Lung (tissue), 12 donors: Measurements from ENCODE around the gene ARHGAP29. TPM values are rescaled to one million over a fixed set of nuclear protein-coding genes. Genes with fewer than 3 reads are reported as not detected.

ENCODE experiments used
- ATAC-seq: fragments of 200-7000 bp; cut with Tn5 transposase; one replicate; pipeline ENCODE4 v1.9.1; 2020; ENCODE audit warnings: moderate number of reproducible peaks; ENCODE audit not compliant: insufficient read depth, low FRiP score
- DNase-seq, 3 donors: peaks; one replicate each; pipeline ENCODE4 v3.0.0-alpha.2; 2013 to 2017
- H3K27ac ChIP-seq, 2 donors: one replicate each; pipeline ENCODE4 v1.5.1; 2013; ENCODE audit warnings: mild to moderate bottlenecking in 2 of 2, moderate library complexity in 2 of 2, control low read depth in 1 of 2, inconsistent platforms in 1 of 2, low read depth in 1 of 2, low read length in 1 of 2
- H3K27me3 ChIP-seq, 3 donors: one replicate each; pipeline ENCODE4 v1.5.1; 2013; ENCODE audit warnings: low read length in 2 of 3; ENCODE audit not compliant: control insufficient read depth in 3 of 3, insufficient read depth in 3 of 3
- H3K36me3 ChIP-seq, 4 donors: one replicate each; pipeline ENCODE4 v1.5.1; 2013; ENCODE audit warnings: low read length in 4 of 4, mild to moderate bottlenecking in 1 of 4, moderate library complexity in 1 of 4; ENCODE audit not compliant: control insufficient read depth in 4 of 4, insufficient read depth in 4 of 4
- H3K4me1 ChIP-seq, 5 donors: one replicate each; pipeline ENCODE4 v1.5.1; 2013; ENCODE audit warnings: low read length in 5 of 5, mild to moderate bottlenecking in 2 of 5, moderate library complexity in 1 of 5; ENCODE audit not compliant: control insufficient read depth in 5 of 5, insufficient read depth in 5 of 5
- H3K4me3 ChIP-seq: one replicate; pipeline ENCODE4 v1.5.1; 2013; ENCODE audit warnings: mild to moderate bottlenecking, control low read depth, moderate library complexity
- H3K9ac ChIP-seq, 2 donors: one replicate each; pipeline ENCODE4 v1.5.1; 2013; ENCODE audit warnings: low read length in 2 of 2, control low read depth in 1 of 2; ENCODE audit not compliant: insufficient read depth in 1 of 2
- H3K9me3 ChIP-seq, 4 donors: one replicate each; pipeline ENCODE4 v1.5.1; 2013; ENCODE audit warnings: low read length in 3 of 4, mild to moderate bottlenecking in 1 of 4, moderate library complexity in 1 of 4; ENCODE audit not compliant: control insufficient read depth in 4 of 4, insufficient read depth in 3 of 4
- WGBS, 2 donors: extraction: QIAGEN DNeasy Blood & Tissue Kit; methylation state at CpG; one replicate each; pipeline ENCODE4 v1.1.7; 2013; 5-methylcytosine and 5-hydroxymethylcytosine counted together
- polyA plus RNA-seq, 2 donors: library from polyadenylated mRNA; stranded (reverse); fragments of 200-250 nt; gene quantifications; one replicate each; pipeline ENCODE4 v1.2.1, GENCODE V29; 2013
- total RNA-seq, 2 donors: library from RNA; depleted of rRNA in 1 of 2; stranded (reverse); fragments of >200 nt in 1 of 2; gene quantifications; one replicate each; pipeline ENCODE4 v1.2.1, GENCODE V29; 2014 to 2021
- TF ChIP-seq, protein P1 (sequence below): IDR thresholded peaks from 2 replicates; pipeline ENCODE4 v1.5.1; 2012; ENCODE audit warnings: mild to moderate bottlenecking; ENCODE audit errors: control extremely low read depth, extremely low read depth
- donor health status: control.
- donor health status: control.
- donor health status: Bipolar disorder and iron deficiency.
- donor health status: healthy.
- donor health status: DM: yes; HTN: yes; CAD: no.

Gene ARHGAP29
- total and polyA plus RNA-seq, 4 donors: 13.3 to 144 (median 30.4) TPM

GRCh38 chr1:94209425-94209824 is 28.0 kb downstream of the ARHGAP29 start:
- H3K4me1 ChIP-seq: peaks cover 0 to 4% (median 0%) of the 10 kb centered on the region in 5 donors
- H3K36me3 ChIP-seq: peaks cover 0 to 4% (median 1%) of the 10 kb centered on the region in 4 donors
- ATAC-seq (no peak), DNase-seq (no peak)
- no peak overlapping the region for H3K9ac ChIP-seq
- H3K27me3 ChIP-seq: no peaks in the 10 kb centered on the region
- no peaks in the 10 kb centered on the region for H3K9me3 ChIP-seq
- no peak overlapping the region for H3K27ac ChIP-seq
- no peak overlapping the region for H3K4me3 ChIP-seq
- TF ChIP-seq, protein P1, sequence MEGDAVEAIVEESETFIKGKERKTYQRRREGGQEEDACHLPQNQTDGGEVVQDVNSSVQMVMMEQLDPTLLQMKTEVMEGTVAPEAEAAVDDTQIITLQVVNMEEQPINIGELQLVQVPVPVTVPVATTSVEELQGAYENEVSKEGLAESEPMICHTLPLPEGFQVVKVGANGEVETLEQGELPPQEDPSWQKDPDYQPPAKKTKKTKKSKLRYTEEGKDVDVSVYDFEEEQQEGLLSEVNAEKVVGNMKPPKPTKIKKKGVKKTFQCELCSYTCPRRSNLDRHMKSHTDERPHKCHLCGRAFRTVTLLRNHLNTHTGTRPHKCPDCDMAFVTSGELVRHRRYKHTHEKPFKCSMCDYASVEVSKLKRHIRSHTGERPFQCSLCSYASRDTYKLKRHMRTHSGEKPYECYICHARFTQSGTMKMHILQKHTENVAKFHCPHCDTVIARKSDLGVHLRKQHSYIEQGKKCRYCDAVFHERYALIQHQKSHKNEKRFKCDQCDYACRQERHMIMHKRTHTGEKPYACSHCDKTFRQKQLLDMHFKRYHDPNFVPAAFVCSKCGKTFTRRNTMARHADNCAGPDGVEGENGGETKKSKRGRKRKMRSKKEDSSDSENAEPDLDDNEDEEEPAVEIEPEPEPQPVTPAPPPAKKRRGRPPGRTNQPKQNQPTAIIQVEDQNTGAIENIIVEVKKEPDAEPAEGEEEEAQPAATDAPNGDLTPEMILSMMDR: no peak

DNA sequence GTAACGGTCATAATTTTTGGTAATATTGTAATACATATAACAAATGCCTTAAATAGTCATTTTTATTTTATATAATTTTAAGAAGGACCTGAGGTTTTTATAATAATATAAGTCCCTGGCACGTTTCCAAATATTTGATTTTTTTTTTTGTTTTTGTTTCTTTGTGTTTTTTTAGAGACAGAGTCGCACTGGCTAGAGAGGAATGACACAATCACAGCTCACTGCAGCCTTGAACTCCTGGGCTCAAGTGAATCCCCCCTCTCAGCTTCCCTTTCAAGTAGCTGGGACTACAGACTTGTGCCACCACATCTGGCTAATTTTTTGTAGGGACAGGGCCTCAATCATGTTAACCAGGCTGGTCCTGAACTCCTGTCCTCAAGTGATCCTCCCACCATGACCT is 29.7 kb downstream of the ARHGAP29 start:
- H3K27ac ChIP-seq: no peak overlapping the region

GRCh38 chr1:94205639-94206038 is 31.7 kb downstream of the ARHGAP29 start:
- Histone ChIP-seq H3K9ac (no peak overlapping the region), H3K27me3 (no peaks in the 10 kb centered on the region), H3K27ac (no peak overlapping the region), H3K36me3 (peaks cover 0 to 12% (median 3%) of the 10 kb centered on the region in 4 donors), H3K4me1 (peaks cover 0 to 4% (median 0%) of the 10 kb centered on the region in 5 donors), H3K4me3 (no peak overlapping the region), H3K9me3 (no peaks in the 10 kb centered on the region)
- DNase-seq: peak in 1 of 3 donors; percentile 12
- no peak for ATAC-seq
- TF ChIP-seq, protein P1: no peak
- 41 to 73% methylated on average over 1 of the region's 1 CpG for WGBS, 2 donors

More for the DNA sequence above, 29.7 kb downstream of the ARHGAP29 start:
- Histone ChIP-seq H3K9me3 (no peaks in the 10 kb centered on the region), H3K4me1 (peaks cover 0 to 4% (median 0%) of the 10 kb centered on the region in 5 donors), H3K27me3 (no peaks in the 10 kb centered on the region), H3K9ac (no peak overlapping the region), H3K36me3 (peaks cover 0 to 7% (median 2%) of the 10 kb centered on the region in 4 donors), H3K4me3 (no peak overlapping the region)
- TF ChIP-seq, protein P1: no peak
- 67 to 83% methylated on average over 3 of the region's 3 CpGs for WGBS, 2 donors
- DNase-seq (no peak), ATAC-seq (no peak)

- no peak overlapping the region for H3K9ac ChIP-seq
- H3K36me3 ChIP-seq: peaks cover 0 to 12% (median 3%) of the 10 kb centered on the region in 4 donors
- WGBS, 2 donors: 87 to 92% methylated on average over 6 of the region's 6 CpGs
- no peak overlapping the region for H3K27ac ChIP-seq
- TF ChIP-seq, protein P1: no peak
- no peaks in the 10 kb centered on the region for H3K27me3 ChIP-seq
- ATAC-seq: no peak
- no peaks in the 10 kb centered on the region for H3K9me3 ChIP-seq
- H3K4me1 ChIP-seq: peaks cover 0 to 4% (median 0%) of the 10 kb centered on the region in 5 donors
- no peak overlapping the region for H3K4me3 ChIP-seq
- no peak for DNase-seq
Observed at GRCh38 chr1:94202241-94202640, 35.1 kb downstream of the ARHGAP29 start.
